GM19324 (cell line): Measurements from ENCODE around the gene CHCHD3.
"Not testable (repeated sequence)": the region's sequence is repeated elsewhere in the genome, so short reads cannot be mapped to it uniquely, and the experiment has no call there.

Source experiments
- ATAC-seq: cut with Tn5 transposase; IDR thresholded peaks from one replicate; pipeline ENCODE4 v1.9.1; 2021; ENCODE audit warnings: mild to moderate bottlenecking, moderate library complexity; ENCODE audit not compliant: unreplicated experiment, low FRiP score

The CHCHD3 gene

DNA sequence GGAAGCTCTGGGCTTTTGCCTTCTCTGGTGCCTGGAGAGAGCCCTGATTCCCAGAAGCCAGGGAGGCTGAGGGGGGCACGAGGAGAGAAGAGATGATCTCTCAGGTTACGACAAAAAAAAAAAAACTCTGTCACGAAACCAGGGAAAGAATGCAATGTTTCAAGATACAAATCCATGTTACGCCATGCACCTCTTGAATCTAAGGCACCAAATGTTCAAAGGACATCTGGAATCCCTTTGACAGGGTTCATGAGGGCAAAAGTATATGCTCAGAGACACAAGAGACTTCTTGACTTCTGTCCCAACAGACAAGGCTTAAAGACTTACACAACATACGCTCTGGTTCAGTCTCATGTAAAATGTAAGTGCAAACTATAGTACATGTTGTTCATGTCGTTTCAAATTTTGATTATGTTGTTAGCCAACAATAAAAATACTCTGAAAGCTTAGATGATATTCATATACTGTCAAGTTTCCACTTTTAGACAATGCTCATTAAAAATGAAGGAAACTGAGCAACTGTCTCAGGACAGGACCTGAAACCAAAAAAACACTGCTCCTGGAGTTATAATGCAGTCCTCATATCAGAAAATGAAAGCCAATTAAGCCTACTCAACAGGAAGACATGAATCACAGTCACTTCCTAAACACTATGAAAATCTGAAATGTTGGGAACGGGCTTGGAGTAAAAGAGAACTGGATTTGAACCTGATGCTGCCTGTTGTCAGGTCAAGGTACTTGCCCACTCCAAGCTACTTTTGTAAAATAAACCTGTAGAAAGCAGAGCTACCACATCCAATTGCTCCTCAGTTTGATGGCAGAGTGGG, 72.3 kb downstream of the CHCHD3 start:
- no peak for ATAC-seq

DNA sequence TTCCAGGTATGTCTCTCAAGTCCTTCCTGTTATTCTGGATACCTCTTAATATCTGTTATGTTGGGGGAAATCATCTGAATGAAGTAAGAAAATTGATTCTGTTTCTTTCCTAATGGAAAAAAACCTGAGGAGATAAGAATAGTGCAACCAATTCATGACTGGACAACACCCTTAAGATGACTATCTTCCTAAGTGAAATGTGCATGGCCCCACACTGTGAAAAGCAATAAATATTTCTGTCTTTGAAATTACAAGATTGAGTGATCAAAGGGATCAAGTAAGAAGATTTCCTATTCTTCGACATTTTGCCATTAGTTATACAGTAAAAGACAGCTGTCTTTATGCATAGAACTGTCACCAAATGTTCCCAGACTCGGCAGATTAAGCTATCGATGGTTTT, 73.9 kb downstream of the CHCHD3 start:
- ATAC-seq: no peak

DNA sequence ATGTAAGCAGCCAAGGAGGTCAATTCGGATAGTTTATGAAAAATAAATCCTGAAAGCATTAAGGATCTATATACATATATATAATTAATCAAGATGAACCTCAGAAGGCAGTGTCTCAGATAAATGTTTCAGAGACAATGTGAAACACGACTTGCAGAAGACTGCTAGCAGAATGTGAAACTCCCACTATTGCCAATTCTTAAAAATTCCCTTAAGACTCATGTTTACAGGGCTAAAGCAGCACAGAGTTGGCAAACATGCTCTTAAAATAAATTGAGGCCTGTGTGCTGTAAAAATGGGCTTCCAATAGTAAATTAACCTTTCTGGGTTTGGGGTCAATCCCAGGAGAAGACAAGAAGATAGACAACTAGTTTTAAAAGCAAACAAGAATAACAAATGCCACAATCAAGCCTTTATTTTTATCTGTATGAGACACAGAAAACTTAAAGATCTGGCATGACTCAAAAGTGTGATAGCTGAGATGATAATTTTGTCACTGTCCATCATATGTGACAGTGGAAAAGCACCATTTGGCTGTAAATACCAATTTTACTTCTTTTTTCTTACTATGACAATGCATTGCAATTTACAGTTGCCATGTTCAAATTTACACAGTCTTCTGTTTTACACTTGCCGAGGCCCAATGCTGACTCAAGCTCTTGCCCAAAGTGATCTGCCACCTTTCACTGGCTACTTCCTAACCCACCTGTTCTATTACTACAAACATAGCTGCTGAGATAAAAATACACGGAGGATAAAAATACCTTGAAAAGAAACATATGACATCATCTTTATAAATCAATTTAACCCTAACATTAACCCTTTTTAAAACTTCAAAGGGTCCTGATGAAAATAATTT, 78.6 kb downstream of the CHCHD3 start:
- no peak for ATAC-seq

DNA sequence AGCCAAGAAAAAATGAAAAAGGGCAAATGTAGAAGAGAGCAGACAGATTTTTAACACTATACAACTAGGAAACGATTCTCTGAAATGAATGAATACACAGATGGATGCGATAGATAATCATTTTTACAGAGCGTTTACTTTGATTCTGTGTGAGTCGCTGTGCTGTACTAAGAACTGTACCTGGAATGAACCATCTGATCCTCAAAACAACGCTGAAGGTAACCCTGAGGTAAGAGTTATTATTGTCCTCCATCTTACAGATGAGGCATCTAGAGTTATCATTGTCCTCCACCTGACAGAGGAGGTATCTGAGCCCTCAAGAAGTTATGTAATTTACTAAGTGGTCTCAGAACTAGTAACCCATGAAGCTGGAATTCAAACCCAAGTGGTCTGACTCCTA, 80.2 kb downstream of the CHCHD3 start:
- no peak for ATAC-seq

DNA sequence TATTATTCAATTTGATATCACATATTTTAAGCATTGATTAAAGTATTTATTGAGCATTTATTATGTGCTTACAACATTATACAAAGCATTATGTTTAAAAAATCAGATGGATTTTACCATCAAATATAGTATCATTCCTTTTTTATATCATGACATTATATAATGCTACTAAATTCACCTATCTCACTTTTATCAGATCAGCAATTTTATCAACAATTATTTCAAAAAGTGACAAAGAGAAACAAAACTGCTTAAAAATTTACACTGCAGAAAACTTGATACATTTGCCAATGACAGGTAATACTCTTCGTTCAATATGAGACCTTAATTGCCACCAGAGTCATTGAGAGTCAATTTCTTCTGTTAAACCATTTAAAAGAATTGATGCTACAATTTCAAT, 82.0 kb downstream of the CHCHD3 start:
- ATAC-seq: no peak

DNA sequence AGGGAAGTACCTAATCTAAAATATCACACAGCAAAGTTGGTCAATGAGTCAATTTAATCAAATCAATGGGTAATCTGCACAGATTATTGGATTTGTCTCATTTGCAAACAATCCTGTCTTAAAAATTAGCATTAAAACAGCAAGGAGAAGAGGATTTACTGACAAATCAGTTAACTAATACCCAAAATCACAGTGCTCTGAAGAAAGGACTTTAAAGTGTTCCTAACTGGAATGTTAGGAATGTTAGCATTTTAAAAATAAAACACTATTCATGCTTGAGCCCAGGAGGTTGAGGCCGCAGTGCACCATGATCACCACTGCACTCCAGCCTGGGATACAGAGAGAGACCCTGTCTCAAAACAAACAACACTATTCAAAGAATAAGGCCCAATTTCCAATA, 83.1 kb downstream of the CHCHD3 start:
- ATAC-seq: no peak

DNA sequence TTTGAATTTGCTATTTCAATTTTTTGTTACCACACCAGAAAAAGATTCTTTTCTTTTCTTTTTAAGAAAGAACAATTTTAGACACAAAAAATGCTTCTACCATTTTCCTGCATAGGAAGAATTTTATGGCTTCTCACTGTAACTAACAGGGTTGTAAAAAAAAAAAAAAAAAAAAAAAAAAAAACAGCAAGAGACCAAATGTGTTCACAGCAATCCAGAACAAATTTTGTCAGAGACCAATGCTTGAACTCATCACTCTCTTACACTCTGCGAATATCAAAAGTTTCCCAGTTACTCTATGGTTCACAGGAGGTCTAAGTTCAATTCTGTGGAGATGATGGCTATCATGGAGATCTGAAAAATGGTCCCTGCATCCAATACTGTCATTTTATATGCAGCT, 84.4 kb downstream of the CHCHD3 start:
- no peak for ATAC-seq

DNA sequence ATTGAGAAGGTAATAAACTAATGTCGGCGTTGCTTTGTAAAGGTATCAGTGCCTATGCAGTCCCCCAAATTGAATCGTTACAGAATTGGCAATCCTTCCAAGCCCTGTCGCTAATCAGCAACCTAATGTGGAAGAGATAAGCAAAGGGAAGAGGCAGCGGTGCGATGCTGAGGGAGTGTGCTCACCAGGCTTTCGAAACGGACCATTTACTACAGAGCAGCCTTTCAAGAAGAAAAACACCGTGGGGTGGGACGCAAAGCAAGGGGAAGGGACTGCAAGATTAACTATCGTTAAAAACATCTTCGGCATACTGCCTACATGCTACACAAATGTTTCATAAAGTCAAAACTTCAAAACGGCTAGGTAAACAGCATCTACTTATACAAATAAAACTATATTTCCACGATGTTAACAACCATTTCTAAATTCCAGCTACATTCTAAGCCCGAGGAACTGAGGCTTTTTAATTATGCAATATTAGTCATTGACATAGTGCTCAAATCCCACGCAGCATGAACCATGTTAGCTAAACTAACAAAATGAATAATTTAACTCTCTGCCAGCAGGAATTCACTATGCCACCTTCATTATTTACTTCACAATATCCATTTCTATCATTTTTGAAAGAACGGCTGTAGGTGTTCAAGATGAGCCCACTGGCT, 85.2 kb downstream of the CHCHD3 start:
- ATAC-seq: no peak

DNA sequence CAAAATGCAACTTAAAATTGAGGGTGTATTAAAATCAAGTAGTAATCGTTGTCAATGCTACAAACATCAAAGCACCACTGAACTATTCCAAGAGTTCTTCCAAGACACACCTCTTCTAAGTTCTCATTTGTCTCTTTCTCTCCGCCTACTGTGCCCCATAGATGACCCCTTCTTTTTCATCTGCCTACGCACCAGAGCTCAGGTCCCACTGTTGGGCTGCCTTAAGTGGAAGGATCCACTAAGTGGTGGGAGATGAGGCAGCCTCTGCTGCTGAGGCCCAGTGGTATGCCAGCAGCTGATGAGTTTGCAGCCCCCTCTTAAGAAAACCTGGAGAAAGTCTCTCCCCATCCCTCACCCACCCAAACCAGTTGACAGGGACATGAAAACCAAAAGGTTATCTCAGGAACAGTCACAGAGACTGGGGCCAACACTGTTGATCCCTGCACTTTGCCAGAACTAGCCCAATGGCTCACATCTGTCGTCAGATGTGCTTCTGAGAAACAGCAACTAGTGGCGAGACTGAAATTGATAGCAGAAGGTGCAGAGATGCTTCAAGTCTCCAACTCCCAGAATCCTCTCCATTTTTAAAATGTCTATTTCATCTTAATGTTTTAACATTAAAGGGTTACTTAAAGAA, 88.4 kb downstream of the CHCHD3 start:
- no peak for ATAC-seq

DNA sequence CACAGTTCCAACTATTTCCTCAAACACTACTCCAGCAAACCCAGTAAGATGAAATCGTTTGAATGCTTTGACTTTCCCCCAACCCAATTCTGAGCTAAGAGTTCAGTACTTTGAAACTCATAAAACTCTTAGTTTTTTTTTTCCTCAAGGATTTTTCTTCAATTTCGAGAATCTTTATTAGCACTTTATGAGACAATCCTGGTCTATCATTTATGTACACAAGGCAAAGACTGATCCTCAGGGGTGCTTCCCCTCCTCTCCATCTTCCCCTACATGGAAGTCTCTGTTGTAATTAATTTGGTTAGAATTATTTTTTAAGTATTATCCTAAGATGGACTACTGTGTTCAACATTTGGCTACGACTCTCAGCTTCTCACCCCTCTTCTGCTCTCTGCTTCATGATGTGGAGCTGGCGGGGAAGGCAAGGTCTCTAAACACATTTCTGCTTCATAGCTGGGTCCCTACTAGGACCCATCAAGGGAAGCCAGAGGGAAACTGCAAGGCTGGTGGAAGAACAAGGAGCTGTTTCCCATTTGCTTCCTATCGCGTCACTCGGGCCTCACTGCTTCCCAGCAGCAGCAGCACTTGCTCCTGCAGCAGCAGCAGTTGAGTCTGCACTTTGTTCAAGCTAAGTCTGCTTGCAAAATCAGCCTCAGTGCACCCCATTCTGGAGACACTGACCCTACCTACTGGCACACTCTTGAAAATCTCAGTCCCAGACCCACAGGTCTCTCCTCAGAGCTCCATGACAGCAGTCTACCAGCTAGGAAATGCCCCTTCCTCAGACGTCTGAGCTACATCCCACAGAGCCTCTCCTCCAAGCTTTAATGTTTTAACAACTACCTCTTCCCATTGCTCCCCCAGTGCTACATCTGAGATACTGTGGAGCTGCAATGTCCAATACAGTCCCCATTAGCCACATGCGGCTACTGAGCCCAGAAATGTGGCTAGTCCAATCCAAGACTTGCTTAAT, 90.0 kb downstream of the CHCHD3 start:
- ATAC-seq: no peak

DNA sequence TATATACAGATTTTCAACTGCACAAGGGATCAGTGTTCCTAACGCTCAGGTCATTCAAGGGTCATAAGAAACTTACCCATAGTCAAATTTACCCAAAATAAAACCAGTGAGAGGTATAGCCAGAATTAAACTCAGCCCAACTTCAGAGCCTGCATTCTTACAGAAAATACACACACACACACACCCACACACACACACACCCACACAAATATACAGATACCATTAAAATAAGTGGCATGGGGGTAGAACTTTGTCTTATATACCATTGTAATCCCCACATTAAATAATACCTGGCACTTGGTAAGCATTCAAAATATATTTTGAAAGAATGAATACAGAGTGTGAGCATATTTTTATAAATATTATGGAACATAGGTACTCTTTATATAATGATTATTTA, 93.8 kb downstream of the CHCHD3 start:
- no peak for ATAC-seq

DNA sequence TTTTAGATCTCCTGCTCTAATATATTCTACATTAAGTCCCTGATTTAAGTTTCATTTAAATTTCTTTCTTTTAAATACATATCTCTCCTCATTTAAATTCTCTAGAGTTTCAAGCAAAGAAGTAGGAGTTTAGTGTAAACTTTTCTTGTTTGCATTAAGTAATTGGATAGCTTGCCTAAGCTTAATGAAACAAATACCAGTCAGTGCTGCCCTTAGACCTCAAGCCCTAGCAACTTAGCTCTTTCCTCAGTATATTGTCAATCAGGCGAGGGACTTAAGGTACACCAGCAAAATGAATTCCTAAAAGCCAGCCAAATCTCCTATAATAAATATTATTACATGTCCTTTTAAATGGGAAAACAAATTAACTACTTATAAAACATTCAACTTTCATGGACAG, 101.5 kb downstream of the CHCHD3 start:
- ATAC-seq: no peak

DNA sequence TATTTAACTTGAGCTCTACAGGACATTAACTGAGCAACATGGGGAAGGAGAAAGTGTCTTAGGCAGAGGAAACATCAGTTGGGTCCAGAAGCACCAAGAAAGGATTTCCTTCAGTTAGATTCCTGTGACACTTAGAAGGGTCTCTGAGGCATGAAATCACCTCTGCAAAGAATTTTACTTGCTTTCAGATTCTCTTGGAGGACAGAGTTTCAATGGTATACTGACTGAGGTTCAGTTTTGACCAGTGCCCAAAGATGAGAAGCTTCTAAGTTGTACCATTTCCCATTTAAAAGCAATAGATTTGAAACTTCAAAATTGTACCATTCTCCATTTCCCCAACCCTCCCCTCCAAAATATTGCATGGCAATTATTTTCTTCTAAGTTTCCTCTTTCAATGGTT, 102.4 kb downstream of the CHCHD3 start:
- ATAC-seq: no peak

DNA sequence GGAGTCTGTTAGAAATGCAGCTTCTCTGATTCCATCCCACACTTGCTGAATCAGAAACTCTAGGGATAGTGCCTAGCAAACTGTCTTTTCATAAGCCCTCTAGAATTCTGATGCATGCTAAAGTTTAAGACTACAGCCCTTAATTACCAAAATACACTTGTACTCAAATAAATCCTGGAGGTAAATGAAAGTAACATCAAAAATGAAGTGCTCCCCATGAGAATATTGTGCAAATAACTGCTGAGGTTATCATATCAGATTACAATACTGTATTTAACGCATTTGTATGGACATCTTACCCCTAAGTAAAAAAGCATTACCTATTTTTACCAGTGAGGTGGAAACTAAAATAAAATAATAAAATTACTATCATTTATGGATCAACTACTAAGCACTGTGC, 104.7 kb downstream of the CHCHD3 start:
- ATAC-seq: no peak

DNA sequence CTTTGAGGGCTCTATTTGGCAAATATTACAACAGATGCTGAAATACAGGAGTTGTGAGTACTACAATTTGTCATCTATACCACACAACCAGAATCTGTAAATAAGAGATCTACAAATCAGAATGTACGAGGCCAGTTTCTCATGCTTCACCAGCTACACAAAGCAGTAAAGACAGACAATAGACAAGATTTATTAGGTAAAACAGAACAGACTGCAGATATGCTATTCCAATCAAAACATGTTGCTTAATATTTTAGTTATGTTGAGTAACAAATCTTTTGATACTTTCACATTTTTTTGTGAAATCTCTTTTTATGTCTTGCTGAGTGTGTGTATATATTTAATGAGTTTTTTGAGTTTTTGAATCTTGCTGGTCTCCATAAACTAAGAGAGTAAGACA, 109.1 kb downstream of the CHCHD3 start:
- no peak for ATAC-seq

DNA sequence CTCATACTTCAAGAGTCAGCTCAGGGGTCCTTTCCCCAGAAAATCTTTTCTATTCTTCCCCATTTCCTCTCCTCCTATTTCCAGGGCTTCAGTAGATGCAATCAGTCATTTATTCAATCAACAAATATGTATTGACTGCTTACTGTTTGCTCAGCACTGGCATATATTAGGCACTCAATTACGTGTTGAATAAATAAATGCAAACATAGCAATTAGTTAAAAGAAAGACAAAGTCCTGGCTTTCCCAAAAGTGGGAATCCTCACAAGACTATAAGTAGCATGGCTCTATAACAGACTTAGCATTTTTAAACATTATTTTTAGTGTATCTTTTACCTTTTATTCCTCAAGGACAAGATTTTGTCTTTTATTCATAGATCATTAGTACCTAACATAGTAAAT, 111.6 kb downstream of the CHCHD3 start:
- ATAC-seq: no peak

DNA sequence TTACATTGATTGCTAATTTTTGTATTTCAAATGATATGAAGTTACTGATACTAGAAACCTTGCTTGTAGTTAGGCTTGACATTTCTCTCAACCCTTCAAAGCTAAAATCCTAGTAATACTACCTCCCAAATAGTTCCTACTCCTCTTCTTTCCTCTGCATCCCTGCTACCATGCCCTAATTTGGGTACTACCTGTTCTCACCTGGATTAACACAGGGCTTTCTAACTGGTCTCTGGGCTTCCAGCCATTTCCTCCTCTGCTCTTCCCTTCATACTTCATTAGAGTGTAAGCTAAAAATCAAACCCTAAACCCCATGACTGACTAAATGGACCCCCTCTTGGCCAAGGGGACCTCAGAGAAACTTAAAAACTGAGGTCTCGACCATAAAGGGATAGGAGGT, 112.4 kb downstream of the CHCHD3 start:
- ATAC-seq: no peak

DNA sequence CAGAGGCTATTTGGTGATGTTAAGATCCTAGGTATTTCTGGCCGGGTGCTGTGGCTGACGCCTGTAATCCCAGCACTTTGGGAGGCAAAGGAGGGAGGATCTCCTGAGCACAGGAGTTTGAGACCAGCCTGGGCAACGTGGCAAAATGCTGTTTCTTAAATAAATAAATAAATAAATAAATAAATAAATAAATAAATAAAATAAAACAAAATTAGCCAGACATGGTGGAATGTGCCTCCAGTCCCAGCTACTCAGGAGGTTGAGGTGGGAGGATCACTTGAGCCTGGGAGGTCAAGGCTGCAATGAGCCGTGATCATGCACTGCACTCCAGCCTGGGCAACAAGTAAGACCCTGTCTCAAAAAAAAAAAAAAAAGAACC, 114.4 kb downstream of the CHCHD3 start:
- not testable (repeated sequence) for ATAC-seq

DNA sequence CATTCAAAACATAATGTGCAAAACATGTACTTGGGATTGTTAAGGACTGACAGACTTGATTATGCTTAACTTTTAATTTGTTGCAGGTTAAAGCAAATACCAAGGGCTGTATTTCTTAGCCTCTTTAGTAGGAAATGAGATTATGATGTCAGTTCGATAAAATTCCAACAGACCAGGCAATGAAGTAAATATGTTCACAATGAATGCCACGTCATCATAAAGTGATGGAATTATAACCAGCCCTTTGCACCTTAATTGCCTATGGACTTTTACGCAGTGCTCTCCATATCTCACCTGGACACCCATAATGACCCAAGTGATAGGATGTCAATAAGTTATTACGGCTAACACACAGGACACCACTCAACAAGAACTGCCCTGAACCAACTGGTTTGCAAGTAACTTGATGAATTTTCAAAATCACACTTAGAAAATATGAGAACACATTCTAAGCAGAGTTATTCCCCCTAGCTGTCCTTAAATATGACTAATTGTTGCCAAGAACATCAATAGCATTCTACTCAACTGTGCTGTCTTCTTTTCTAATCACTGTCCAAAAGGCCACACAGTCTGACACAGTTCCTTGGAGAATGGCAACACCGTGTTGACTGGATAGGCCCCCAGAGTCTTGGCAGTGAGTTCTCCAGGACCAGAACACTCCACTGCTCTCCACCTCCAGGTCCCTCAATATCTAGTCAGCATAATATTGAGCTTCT, 115.0 kb downstream of the CHCHD3 start:
- ATAC-seq: no peak
